Common myeloid progenitor, CD34-positive (primary cell): ENCODE measurements around the gene DDRGK1.

Experiments used
- CTCF ChIA-PET: fragments of 350-600 bp; sonication (Branson Sonifier 250); formaldehyde crosslinking; loops from one replicate; lab custom pipeline; 2021; ENCODE audit warnings: antibody characterized with exemption; lab: Charles Lee
- POLR2A ChIA-PET: fragments of 350-600 bp; sonication (Branson Sonifier 250); formaldehyde crosslinking; loops from one replicate; lab custom pipeline; 2021; ENCODE audit warnings: antibody characterized with exemption; lab: Charles Lee
- DNase-seq, 3 donors: peaks; one replicate each; pipeline versions ENCODE4 v3.0.0 to v3.0.0-alpha.2; 2013
- H3K27ac ChIP-seq, 2 experiments: 1 replicate in 1 of 2; 2 replicates in 1 of 2; pipeline ENCODE4 v1.7.0; 2013; ENCODE audit warnings: inconsistent platforms in 2 of 2, low read length in 2 of 2, mild to moderate bottlenecking in 2 of 2, low read depth in 1 of 2, moderate library complexity in 1 of 2; ENCODE audit not compliant: severe bottlenecking in 2 of 2, insufficient read depth in 1 of 2, poor library complexity in 1 of 2
- H3K27me3 ChIP-seq, 5 experiments: replicated peaks in 2 of 5; 1 replicate in 3 of 5; 2 replicates in 2 of 5; pipeline versions ENCODE4 v1.6.1 to v1.7.0; 2013; ENCODE audit warnings: low read length in 4 of 5, mild to moderate bottlenecking in 2 of 5, moderate library complexity in 2 of 5, inconsistent platforms in 1 of 5; ENCODE audit not compliant: insufficient read depth in 5 of 5, control insufficient read depth in 4 of 5
- H3K36me3 ChIP-seq, 4 experiments: 1 replicate in 2 of 4; 2 replicates in 2 of 4; pipeline versions ENCODE4 v1.6.1 to v1.7.0; 2013; ENCODE audit warnings: low read length in 3 of 4, control low read depth in 1 of 4, mild to moderate bottlenecking in 1 of 4; ENCODE audit not compliant: control insufficient read depth in 4 of 4, insufficient read depth in 4 of 4
- H3K4me1 ChIP-seq, 4 experiments: 1 replicate in 3 of 4; 2 replicates in 1 of 4; pipeline versions ENCODE4 v1.6.1 to v1.7.1; 2013; ENCODE audit warnings: low read length in 3 of 4, mild to moderate bottlenecking in 3 of 4, control low read depth in 1 of 4, inconsistent platforms in 1 of 4, moderate library complexity in 1 of 4; ENCODE audit not compliant: control insufficient read depth in 4 of 4, insufficient read depth in 4 of 4; ENCODE audit errors: control extremely low read depth in 1 of 4
- H3K4me3 ChIP-seq, 7 experiments: 1 replicate in 4 of 7; 2 replicates in 3 of 7; pipeline versions ENCODE4 v1.5.1 to v1.7.0; 2013; ENCODE audit warnings: mild to moderate bottlenecking in 7 of 7, low read length in 6 of 7, moderate library complexity in 6 of 7, inconsistent platforms in 2 of 7, low read depth in 2 of 7, control low read depth in 1 of 7; ENCODE audit not compliant: insufficient read depth in 4 of 7, control insufficient read depth in 1 of 7; ENCODE audit errors: extremely low read depth in 1 of 7
- H3K9me3 ChIP-seq, 5 experiments: 1 replicate in 4 of 5; 2 replicates in 1 of 5; pipeline versions ENCODE4 v1.6.1 to v1.7.1; 2013; ENCODE audit warnings: low read length in 4 of 5, mild to moderate bottlenecking in 2 of 5, inconsistent platforms in 1 of 5, low read depth in 1 of 5, moderate library complexity in 1 of 5; ENCODE audit not compliant: control insufficient read depth in 4 of 5, insufficient read depth in 2 of 5; ENCODE audit errors: control extremely low read depth in 1 of 5
- WGBS: methylation state at CpG from one replicate; pipeline ENCODE4 v1.1.5; 2013; ENCODE audit not compliant: insufficient coverage; 5-methylcytosine and 5-hydroxymethylcytosine counted together

DDRGK1 gene

DNA sequence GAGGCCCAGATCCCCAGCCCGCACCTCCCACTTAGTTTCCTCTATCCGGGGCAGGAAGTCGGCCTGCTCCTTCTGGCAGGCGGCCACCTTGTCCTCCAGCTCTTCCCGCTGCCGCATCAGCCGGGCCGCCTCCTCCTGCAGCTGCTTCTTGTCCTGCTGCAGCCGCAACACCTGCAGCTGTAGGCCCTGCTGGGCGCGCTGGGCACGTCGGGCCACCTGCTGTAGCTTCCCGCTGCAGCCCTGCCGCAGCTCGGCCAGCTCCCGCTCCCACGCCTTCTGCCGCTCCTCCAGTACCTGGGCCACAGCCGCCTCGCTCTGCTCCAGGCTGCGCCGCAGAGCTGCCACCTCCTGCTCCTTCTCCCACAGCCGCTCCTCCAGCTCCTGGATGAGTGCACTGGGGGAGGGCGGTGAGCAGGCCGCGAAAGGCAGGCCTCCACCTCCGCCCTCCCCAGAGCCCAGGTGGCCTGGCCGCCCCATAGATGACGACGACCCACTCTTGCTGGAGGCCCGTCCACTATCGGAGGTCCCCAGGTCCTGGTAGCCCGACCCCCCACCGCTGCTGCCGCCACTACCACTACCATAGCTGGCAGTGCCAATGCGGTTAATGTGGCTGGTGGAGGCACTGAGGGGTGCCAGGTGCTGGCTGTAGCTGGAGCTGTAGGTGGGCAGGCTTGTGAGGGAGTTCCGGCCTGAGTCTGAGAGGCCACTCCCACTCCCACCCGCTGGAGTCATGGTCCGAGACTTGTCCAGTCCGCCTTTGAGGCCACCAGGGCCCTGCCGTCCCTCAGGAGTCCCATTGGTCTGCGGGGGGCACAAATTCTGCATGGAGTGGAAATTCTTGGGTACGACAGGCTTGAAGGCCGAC, 38.8 kb downstream of the DDRGK1 start:
- ChIA-PET POLR2A (interaction anchor here (0.6 to 0.7 kb wide), 4 partner anchors 33 to 112 kb away, joined by 3 to 6 read pairs (median 4); no protein-coding TSS in a partner anchor), CTCF (interaction anchor here (1.1 to 1.7 kb wide), 2 partner anchors 9 to 13 kb away, joined by 3 to 4 read pairs; no protein-coding TSS in a partner anchor)

DNA sequence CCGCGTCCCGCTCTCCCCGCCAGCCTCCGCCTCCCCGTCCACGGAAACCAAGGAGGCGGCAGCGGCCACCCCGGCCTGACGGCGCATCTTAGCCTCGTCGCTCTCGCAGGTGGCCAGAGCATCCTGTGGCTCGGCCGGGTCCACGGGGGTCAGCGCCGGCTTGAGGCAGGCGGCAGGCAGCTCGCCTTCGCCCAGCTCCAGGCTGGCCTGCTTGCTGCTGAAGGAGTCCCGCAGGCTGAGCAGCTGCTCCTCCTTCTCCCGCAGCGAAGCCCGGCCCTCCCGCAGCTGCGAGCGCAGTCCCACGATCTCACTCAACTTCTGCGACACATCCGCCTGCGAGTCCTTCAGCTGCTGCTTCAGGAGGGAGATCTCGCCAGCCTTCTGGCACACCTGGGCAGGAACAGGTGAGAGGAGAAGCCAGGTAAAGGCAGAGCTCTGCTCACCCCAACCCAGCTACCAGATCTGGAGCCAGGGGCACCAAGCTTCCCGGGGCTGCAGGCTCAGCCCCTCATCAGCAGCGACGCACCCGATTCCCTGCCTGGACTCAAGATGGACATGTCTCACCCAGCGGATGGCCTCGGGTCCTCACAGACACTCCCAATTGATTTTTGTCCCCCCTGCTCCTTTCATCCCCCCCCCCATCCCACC, 39.6 kb downstream of the DDRGK1 start:
- WGBS = 86% methylated on average over 35 of the region's 41 CpGs
- H3K9me3 ChIP-seq = no peaks in the 10 kb centered on the region
- no peak for DNase-seq
- ChIA-PET POLR2A (interaction anchor here (0.6 to 0.7 kb wide), 4 partner anchors 34 to 111 kb away, joined by 3 to 6 read pairs (median 4); no protein-coding TSS in a partner anchor), CTCF (interaction anchor here (1.1 to 1.7 kb wide), 3 partner anchors 10 to 14 kb away, joined by 3 to 4 read pairs (median 3); no protein-coding TSS in a partner anchor)
- peaks cover 0 to 23% (median 13%) of the 10 kb centered on the region in 5 experiments for H3K27me3 ChIP-seq
- H3K4me3 ChIP-seq = peak overlapping the region in 1 of 7 experiments; percentile 16
- H3K27ac ChIP-seq = no peak overlapping the region
- H3K4me1 ChIP-seq = peaks cover 0 to 26% (median 10%) of the 10 kb centered on the region in 4 experiments
- no peaks in the 10 kb centered on the region for H3K36me3 ChIP-seq

More for the DNA sequence above, 38.8 kb downstream of the DDRGK1 start:
- WGBS = 63% methylated on average over 39 of the region's 45 CpGs
- peak in 2 of 3 donors; percentile 70 to 76 for DNase-seq
- H3K36me3 ChIP-seq = no peaks in the 10 kb centered on the region
- no peak overlapping the region for H3K27ac ChIP-seq
- peaks cover 0 to 23% (median 13%) of the 10 kb centered on the region in 5 experiments for H3K27me3 ChIP-seq
- H3K9me3 ChIP-seq = no peaks in the 10 kb centered on the region
- no peak overlapping the region for H3K4me3 ChIP-seq
- H3K4me1 ChIP-seq = peaks cover 0 to 26% (median 9%) of the 10 kb centered on the region in 4 experiments

GRCh38 chr20:3164043-3164762, 40.3 kb downstream of the DDRGK1 start:
- Histone ChIP-seq H3K9me3 (no peaks in the 10 kb centered on the region), H3K4me1 (peaks cover 0 to 29% (median 10%) of the 10 kb centered on the region in 4 experiments), H3K27ac (no peak overlapping the region), H3K4me3 (no peak overlapping the region), H3K36me3 (no peaks in the 10 kb centered on the region), H3K27me3 (peaks cover 0 to 23% (median 13%) of the 10 kb centered on the region in 5 experiments)
- DNase-seq = no peak
- 88% methylated on average over 20 of the region's 32 CpGs for WGBS
- ChIA-PET CTCF (interaction anchor here (0.9 to 1.3 kb wide), 2 partner anchors 13 to 106 kb away, joined by 3 read pairs; no protein-coding TSS in a partner anchor), POLR2A (no interaction called here)

- no peak for DNase-seq
- POLR2A ChIA-PET = interaction anchor here (0.9 to 1.1 kb wide), 2 partner anchors 84 to 92 kb away, joined by 3 read pairs; partner anchors contain the start of gene OXT
- CTCF ChIA-PET = interaction anchor here (0.9 to 2.1 kb wide), 5 partner anchors 8 to 110 kb away, joined by 3 to 10 read pairs (median 3); no protein-coding TSS in a partner anchor
- Histone ChIP-seq H3K9me3 (no peaks in the 10 kb centered on the region), H3K27me3 (peaks cover 0 to 15% (median 8%) of the 10 kb centered on the region in 5 experiments), H3K27ac (no peak overlapping the region), H3K36me3 (no peaks in the 10 kb centered on the region), H3K4me3 (no peak overlapping the region), H3K4me1 (peaks cover 4 to 35% (median 15%) of the 10 kb centered on the region in 4 experiments)
- 95% methylated on average over 9 of the region's 14 CpGs for WGBS
These were observed 41.1 kb downstream of the DDRGK1 start for GRCh38 chr20:3163099-3164042.

GRCh38 chr20:3162080-3162611, 42.3 kb downstream of the DDRGK1 start:
- 83% methylated on average over 9 of the region's 11 CpGs for WGBS
- ChIA-PET POLR2A (interaction anchor here (0.9 to 1.4 kb wide), 3 partner anchors 10 to 90 kb away, joined by 3 read pairs; partner anchors contain the start of gene OXT), CTCF (interaction anchor here (0.6 to 2.3 kb wide), 6 partner anchors 9 to 109 kb away, joined by 3 to 10 read pairs (median 5); no protein-coding TSS in a partner anchor)

More at GRCh38 chr20:3162080-3162611, 42.3 kb downstream of the DDRGK1 start:
- no peak overlapping the region for H3K27ac ChIP-seq
- H3K9me3 ChIP-seq = no peaks in the 10 kb centered on the region
- no peak for DNase-seq
- H3K4me1 ChIP-seq = peaks cover 8 to 38% (median 21%) of the 10 kb centered on the region in 4 experiments
- H3K36me3 ChIP-seq = no peaks in the 10 kb centered on the region
- H3K4me3 ChIP-seq = no peak overlapping the region
- H3K27me3 ChIP-seq = peaks cover 0 to 3% (median 0%) of the 10 kb centered on the region in 5 experiments
